HG03378 (cell line): Measurements from ENCODE around the gene FBP1.
"Not testable (repeated sequence)": the region's sequence is repeated elsewhere in the genome, so short reads cannot be mapped to it uniquely, and the experiment has no call there.

Experiments
- ATAC-seq: cut with Tn5 transposase; IDR thresholded peaks from one replicate; pipeline ENCODE4 v1.9.1; 2021; ENCODE audit warnings: mild to moderate bottlenecking, moderate library complexity; ENCODE audit not compliant: unreplicated experiment

Gene FBP1

DNA sequence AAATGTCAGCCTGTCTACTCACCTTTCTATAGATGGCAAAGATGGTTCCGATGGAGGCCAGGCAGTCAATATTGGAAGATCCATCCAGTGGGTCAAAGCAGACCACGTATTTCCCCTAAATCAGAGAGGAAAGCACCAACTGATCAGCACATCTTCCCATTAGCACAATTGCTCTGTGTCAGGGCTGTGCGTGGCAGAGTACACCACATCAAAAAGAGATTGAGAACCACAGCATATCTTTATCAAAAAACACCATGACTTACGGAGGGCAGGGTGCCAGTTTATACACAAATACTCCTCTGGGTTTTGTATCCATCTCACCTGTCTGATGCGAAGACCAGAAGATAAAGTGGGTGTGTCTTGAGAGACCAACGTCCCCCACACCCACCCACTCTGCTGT lies 54.8 kb downstream of the FBP1 start:
- no peak for ATAC-seq

DNA sequence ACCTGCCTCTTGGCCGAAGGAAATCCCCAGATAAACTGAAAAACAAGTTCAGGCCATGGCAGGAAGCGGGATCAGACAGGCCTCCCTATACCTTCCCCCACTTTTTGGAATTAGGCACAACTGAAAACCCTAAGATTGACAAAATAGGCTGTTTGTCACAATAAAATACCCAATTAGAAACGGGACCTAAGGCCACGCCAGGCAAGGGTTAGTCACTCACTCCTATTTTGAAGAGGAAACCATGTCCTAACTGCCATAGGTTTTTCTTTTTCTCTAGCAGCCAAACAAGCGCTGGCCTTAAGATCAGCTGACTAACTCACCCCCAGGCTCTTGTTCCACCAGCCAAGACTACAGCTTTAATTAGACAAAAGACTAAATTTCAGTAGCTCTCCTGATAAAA lies 57.6 kb downstream of the FBP1 start:
- ATAC-seq = no peak

DNA sequence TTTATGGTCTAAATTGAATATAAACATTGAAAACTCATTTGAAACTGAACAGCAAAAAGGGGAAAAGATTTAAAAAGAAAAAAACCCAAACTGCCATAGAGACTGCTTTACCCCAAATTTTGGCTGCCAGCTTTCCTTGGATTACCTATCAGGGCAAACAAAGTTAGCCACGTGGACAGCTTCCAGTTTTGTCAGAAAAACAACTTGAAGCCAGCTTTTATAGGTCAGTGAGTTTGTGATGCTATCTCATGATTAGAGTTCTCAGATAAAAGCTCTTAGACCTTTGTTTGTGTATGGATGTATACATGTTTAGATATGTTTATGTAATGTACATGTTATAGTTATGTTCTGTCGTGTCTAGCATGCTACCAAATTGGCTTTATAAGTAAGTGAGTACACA lies 61.7 kb downstream of the FBP1 start:
- no peak for ATAC-seq

DNA sequence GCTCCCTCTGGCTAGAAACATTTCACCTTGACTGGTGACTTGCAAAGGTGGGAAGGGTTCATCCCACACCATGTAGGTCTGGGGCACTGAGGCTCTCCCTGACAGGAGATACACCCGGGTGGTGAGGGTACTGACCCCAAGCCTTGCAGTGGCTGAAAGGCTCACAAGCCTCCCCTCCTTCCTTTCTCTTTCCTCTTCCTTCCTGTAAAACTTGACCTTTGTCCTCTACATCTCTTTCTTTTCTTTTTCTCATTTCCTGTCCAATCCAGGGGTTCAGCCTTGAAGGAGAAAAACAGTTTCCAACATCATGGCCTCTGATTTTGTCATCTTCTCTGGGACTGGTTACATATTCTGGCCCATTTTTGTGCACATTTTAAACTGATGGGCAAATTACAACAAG lies 62.3 kb downstream of the FBP1 start:
- no peak for ATAC-seq

DNA sequence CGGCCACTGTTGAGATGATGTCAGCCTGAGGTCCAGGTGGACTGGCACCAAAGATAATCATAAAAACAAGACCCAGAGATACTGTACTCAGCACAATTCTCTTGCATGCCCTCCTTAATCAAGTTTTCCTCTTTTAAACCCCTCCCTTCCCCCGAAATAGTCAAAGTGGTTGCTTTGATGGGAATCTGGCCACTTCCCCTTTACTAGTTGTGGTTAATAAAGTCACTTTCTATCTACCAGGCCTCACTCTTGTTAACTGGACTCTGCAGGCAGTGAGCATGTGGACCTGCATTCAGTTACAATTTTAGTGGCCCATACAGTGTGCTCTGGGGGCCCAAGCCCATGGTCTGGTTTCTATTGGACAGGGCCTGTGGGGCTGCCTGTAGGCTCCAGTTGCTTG lies 63.2 kb downstream of the FBP1 start:
- no peak for ATAC-seq

DNA sequence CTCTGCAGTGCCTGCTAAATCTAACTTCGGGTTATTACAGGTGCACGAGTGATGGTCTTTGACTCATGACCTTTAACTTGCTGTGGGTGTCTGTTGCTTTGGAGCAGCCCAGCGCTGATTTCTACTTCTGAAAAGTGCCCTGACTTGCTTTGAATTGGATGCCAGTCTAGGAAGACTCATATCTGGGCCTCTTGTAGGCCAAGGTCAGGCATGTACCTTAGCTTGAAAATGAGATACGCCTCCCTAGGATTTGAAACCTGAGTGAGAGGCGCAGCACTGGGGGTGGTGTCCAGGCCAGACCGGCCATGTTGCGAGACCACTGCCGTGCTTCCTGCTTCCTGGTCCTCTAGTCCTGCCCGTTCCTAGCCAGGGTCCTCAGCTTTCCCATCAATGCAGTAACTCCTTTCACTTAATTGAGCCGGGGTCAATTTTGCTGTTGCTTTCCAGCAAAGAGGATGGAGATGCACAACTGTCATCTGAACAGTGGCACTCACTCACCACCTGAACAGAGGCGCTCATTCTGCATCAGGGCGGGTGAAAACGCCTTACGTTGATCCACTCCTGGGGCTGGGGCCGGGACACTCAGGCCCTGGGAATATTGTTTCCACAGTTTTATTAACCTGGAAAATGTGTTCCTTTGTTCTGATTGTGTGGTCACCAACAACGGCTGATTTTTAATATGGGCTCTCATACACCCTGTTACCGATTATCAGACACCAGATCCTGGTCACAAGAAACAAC lies 70.2 kb downstream of the FBP1 start:
- ATAC-seq = no peak

DNA sequence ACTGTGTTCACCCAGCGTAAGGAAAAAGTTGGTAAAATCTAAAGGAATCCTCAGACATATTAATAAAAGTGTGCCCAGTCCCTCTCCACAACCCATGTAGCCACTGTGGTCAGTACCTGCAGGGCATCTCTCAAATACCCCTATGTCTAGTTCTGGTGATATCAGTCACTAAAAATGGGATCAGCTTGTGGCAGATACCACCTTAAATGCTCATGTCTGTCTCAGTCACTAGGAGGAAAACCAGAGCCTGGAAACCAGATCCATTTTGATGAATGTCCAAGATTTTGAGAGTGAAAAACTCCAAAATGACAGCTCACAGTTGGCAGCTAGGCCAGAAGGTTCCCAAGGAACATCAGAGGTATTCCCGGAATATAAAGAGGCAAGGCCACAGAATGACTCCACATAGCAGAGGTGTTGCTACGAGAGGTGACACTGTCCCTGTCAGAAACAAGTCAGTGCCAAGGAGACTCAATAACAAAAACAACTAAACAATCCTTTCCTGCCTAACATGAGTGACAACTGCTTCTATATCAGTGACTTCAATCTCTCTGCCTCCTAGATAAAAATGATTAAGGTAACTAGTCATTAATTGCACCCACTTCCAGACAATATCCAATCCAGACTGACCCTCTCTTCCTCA lies 70.9 kb downstream of the FBP1 start:
- no peak for ATAC-seq

DNA sequence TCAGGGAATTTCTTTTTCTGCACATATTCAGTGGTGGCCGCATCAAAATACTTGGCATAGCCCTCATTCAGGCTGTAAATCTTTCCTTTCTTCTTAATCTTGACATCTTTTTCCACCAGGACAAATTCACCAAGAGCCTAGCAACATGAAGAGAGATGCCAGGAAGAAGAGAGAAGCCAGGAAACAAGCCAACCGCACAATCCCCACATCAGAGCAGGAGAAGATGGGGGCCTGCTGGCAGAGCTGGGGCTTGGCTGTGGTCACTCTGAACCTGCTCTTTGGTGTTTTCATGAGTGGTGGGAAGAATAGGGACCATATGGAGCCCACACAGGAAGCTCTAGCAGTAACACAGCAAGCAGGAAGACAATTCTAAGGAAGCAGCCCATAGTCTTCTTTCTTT lies 72.0 kb downstream of the FBP1 start:
- no peak for ATAC-seq

DNA sequence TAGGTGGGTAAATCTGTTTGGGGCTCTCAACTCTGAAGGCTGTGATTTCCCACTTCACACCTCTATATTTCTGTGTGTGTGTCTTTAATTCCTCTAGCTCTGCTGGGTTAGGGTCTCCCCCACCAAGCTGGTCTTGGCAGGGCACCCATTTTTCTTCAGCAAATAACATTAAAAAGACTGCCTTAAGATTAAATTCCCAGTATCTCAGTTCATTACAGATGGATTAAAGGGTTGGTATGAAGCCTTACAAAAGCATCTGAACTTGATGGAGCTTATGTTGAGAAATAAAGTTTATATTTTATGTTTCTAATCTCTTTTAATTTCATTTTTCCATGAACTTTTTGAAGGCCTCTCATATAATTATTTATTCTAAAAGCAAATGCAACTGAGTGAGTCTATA lies 72.8 kb downstream of the FBP1 start:
- ATAC-seq = no peak

DNA sequence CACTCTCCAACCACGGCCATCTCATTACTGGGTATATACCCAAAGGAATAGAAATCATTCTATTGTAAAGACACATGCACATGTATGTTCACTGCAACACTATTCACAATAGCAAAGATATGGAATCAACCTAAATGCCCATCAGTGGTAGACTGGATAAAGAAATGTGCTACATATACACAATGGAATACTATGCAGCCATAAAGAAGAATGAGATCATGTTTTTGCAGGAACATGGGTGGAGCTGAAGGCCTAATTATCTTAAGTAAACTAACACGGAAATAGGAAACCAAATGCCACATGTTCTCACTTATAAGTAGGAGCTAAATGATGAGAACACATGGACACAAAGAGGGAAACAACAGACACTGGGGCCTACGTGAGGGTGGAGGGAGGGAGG lies 75.0 kb downstream of the FBP1 start:
- ATAC-seq = not testable (repeated sequence)

DNA sequence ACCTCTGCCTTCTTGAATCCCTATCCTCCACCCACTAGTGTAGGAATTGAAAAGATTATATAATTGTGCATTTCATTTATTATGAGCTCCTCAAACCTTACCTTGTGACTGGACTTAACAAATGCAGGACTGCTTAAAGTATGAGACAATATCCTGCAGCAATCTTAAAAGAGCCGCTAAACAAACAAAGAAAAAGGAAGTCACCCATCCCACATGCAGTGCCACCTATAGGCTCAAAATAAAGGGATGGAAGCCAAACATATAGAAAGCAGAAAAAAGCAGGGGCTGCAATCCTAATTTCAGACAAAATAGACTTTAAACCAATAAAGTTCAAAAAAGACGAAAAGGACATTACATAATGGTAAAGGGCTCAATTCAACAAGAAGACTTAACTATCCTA lies 75.8 kb downstream of the FBP1 start:
- ATAC-seq = no peak

DNA sequence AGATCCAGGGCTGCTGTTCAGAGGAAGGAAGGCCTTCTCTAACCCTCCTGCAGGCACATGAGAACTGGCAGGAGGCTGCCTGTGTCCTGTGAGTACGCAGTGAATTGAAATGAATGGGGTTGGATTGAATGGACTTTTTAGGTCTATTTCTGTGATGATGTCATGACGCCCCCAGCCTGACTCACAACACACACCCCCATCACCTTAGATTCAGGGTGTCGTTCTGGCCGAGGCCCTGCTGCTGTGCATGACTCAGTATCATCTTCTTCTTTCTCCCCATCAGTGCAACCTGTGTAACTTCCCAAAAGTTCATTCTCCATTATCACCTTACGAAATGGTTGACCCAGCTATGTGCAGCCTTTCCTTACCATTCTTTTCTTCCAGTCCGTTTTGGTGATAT lies 79.1 kb downstream of the FBP1 start:
- no peak for ATAC-seq

DNA sequence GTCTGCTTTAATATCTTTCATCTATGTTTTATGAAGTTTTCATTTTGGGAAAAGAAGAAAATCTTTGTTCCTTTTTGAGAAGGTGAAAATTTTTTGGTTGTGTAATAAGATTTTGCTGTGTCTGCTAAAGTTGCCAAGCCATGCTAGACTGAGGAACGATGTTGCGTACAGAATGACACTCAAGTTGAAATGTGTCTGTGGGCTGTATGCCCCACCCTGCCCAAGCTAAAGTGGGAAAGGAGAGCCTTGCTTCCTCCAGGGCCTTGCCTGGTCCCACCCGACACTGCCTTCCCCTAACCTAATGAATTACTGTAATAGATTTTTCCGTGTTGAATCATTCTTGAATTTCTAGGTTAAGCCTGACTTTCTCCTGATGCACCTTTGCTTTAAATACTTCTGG lies 81.9 kb downstream of the FBP1 start:
- no peak for ATAC-seq

DNA sequence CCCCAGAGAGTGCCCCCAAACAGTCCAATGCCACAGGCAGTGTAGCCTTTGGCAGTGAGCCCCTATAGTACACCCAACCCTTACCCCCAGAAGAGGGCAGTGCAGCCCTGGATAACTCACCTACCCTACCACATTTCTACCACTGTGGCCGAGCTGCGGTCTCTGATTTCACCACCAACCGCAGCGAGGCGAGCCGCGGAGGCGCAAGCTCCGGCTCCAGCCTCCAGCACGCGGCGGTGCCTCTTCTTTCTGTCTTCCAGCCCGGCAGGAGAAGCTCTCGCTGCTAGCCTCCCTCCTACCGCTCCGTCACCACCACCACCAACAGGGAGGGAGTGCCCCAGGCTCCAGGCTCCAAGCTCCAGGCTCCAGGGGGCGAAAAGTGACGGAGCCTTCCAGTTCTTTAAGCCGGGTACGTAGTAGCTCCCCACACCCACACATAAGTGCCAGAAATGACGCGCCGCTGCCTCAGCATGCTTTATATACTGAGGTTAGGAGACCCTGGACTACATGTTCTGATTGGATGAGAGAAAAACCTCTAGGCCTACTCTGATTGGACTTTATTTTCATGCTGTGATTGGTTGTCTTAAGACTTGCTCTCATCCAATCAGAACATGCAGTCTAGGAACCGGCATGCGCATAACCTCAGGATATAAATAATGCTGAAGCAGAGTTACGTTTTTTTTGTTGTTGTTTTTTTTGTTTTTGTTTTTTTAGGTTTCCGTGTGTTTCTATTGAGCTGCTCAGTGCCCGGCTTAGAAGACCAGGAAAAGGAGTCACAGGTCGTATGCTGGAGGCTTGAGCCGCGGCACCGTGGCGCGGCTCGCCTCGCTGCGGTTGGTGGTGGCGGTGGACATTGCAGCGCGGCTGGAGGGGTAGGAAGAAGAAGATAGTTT lies 84.6 kb downstream of the FBP1 start, which contains the start of gene PCAT7:
Gene PCAT7, plus strand, starts transcription at position 645 of the 893 bp plus-strand sequence.
- no peak for ATAC-seq

DNA sequence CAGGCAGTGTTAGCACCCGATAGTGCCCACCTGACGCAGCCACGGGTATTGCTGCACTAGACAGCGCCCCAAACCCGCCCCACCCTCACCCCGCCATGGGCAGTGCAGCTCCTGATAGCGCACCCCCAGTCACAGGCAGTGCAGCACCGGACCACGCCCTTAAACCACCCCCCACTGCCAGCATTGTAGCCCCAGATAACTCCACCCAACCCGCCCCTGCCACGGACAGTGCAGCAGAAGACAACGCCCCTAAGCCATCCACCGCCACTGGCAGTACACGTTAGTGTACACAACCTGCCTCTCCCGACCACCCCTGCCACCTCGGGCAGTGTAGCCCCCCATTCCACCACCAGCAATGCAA lies 85.3 kb downstream of the FBP1 start:
- no peak for ATAC-seq
